ENCODE data around the gene VPS4A.
"Not testable (repeated sequence)": the region's sequence is repeated elsewhere in the genome, so short reads cannot be mapped to it uniquely, and the experiment has no call there.

DNA sequence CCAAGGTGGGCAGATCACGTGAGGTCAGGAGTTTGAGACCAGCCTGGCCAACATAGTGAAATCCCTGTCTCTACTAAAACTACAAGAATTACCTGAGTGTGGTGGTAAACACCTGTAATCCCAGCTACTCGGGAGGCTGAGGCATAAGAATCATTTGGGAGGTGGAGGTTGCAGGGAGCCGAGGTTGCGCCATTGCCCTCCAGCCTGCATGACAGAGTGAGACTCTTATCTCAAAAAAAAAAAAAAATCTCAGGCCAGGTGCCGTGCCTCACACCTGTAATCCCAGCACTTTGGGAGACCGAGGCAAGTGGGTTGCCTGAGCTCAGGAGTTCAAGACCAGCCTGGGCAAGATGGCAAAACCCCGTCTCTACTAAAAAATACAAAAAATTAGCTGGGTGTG is 14.4 kb upstream of the VPS4A start:
- TF ChIP-seq, protein P1, sequence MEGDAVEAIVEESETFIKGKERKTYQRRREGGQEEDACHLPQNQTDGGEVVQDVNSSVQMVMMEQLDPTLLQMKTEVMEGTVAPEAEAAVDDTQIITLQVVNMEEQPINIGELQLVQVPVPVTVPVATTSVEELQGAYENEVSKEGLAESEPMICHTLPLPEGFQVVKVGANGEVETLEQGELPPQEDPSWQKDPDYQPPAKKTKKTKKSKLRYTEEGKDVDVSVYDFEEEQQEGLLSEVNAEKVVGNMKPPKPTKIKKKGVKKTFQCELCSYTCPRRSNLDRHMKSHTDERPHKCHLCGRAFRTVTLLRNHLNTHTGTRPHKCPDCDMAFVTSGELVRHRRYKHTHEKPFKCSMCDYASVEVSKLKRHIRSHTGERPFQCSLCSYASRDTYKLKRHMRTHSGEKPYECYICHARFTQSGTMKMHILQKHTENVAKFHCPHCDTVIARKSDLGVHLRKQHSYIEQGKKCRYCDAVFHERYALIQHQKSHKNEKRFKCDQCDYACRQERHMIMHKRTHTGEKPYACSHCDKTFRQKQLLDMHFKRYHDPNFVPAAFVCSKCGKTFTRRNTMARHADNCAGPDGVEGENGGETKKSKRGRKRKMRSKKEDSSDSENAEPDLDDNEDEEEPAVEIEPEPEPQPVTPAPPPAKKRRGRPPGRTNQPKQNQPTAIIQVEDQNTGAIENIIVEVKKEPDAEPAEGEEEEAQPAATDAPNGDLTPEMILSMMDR (IDR thresholded peaks at IDR 0.05; ENCODE audit: control extremely low read depth in 1 of 3, insufficient read depth in 1 of 3, low read depth in 1 of 3, low read length in 3 of 3), result not testable (repeated sequence)
- TF ChIP-seq RBBP5 (IDR thresholded peaks at IDR 0.05; ENCODE audit: borderline replicate concordance, low read depth, low read length); FOSL1 (IDR thresholded peaks at IDR 0.05; ENCODE audit: insufficient read depth, low read depth, low read length); HDAC2 (IDR thresholded peaks at IDR 0.05; ENCODE audit: borderline replicate concordance in 1 of 2, low read depth in 2 of 2, low read length in 2 of 2); CBX8 (IDR thresholded peaks at IDR 0.05; ENCODE audit: borderline replicate concordance, low read depth, low read length); SP4 (IDR thresholded peaks at IDR 0.05; ENCODE audit: low read length); EP300 (IDR thresholded peaks at IDR 0.05; ENCODE audit: borderline replicate concordance in 1 of 2, low read depth in 2 of 2, low read length in 2 of 2): not testable (repeated sequence)

Data from H1 (cell line).